Suprapubic skin (tissue), 4 donors: ENCODE measurements around the gene EIF4A3.

ENCODE experiments used
- POLR2A ChIP-seq, 2 donors: fragments of 450-650 bp; IDR thresholded peaks; one replicate each; pipeline ENCODE4 v1.6.1; 2017; ENCODE audit warnings: antibody characterized with exemption in 2 of 2, mild to moderate bottlenecking in 2 of 2, moderate library complexity in 2 of 2
- POLR2AphosphoS5 ChIP-seq, 3 donors: sonication (generic); formaldehyde crosslinking; IDR thresholded peaks; one replicate each; pipeline ENCODE4 v1.6.1; 2017; ENCODE audit warnings: antibody characterized with exemption in 3 of 3
- TF ChIP-seq, protein P1 (sequence below), 2 donors: fragments of 200-600 bp in 1 of 2; fragments of 450-650 bp in 1 of 2; sonication (generic) in 1 of 2; IDR thresholded peaks; one replicate each; pipeline ENCODE4 v1.5.1; 2016 to 2019; ENCODE audit warnings: antibody characterized with exemption in 2 of 2, mild to moderate bottlenecking in 1 of 2, moderate library complexity in 1 of 2

DNA sequence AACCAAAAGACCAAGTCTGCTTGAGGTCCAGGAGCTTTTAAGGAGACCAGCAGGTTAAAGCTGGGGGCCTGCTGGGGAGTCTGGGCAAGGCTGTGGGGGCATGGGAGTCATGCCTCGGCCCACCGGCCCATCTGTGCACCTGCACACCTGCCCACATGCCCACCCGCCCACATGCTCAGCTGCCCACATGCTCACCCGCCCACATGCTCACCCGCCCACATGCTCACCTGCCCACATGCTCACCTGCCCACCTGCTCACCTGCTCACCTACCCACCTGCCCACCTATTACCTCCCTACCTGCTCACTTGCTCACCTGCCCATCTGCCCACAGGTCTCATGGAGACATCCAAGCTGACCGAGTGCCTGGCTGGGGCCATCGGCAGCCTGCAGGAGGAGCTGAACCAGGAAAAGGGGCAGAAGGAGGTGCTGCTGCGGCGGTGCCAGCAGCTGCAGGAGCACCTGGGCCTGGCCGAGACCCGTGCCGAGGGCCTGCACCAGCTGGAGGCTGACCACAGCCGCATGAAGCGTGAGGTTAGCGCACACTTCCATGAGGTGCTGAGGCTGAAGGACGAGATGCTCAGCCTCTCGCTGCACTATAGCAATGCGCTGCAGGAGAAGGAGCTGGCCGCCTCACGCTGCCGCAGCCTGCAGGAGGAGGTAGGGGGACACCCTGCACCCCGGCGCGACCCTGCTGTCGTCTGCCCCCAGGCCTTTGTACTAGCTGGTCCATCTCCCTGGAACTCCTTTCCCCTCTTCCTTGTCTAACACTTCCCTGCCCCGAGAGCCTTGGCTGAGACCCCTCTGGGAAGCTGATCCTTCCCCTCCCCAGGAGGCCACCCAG is 36.9 kb upstream of the EIF4A3 start:
- TF ChIP-seq, protein P1, sequence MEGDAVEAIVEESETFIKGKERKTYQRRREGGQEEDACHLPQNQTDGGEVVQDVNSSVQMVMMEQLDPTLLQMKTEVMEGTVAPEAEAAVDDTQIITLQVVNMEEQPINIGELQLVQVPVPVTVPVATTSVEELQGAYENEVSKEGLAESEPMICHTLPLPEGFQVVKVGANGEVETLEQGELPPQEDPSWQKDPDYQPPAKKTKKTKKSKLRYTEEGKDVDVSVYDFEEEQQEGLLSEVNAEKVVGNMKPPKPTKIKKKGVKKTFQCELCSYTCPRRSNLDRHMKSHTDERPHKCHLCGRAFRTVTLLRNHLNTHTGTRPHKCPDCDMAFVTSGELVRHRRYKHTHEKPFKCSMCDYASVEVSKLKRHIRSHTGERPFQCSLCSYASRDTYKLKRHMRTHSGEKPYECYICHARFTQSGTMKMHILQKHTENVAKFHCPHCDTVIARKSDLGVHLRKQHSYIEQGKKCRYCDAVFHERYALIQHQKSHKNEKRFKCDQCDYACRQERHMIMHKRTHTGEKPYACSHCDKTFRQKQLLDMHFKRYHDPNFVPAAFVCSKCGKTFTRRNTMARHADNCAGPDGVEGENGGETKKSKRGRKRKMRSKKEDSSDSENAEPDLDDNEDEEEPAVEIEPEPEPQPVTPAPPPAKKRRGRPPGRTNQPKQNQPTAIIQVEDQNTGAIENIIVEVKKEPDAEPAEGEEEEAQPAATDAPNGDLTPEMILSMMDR (IDR thresholded peaks at IDR 0.05) = no peak
- TF ChIP-seq POLR2A (IDR thresholded peaks at IDR 0.05) (no peak), POLR2AphosphoS5 (IDR thresholded peaks at IDR 0.05) (no peak)
